Caco-2 (cell line): ENCODE data around the gene NRP2. TPM values are rescaled to one million over a fixed set of nuclear protein-coding genes. Genes with fewer than 3 reads are reported as not detected.

ENCODE experiments used
- BruUV-seq: library from RNA; stranded (reverse); fragments of 400-500 nt; replicated peaks from 2 replicates; lab custom pipeline; 2021; lab: Mats Ljungman, UMichigan
- CTCF ChIA-PET: fragments of 300-600 bp; sonication (Branson Sonifier 250); formaldehyde crosslinking; loops from one replicate; lab custom pipeline; 2022; ENCODE audit warnings: antibody characterized with exemption; lab: Charles Lee
- POLR2A ChIA-PET: fragments of 300-600 bp; sonication (Branson Sonifier 250); formaldehyde crosslinking; loops from one replicate; lab custom pipeline; 2022; ENCODE audit warnings: antibody characterized with exemption; lab: Charles Lee
- DNase-seq, 2 experiments: peaks; one replicate each; pipeline versions ENCODE4 v3.0.0 to v3.0.0-alpha.2; 2020 to 2022
- H3K27me3 ChIP-seq: replicated peaks from 2 replicates; pipeline ENCODE4 v1.6.0; 2011; ENCODE audit warnings: low read length; ENCODE audit not compliant: control insufficient read depth, insufficient read depth
- H3K36me3 ChIP-seq: 2 replicates; pipeline ENCODE4 v1.5.1; 2011; ENCODE audit warnings: low read length; ENCODE audit not compliant: control insufficient read depth, insufficient read depth
- H3K4me1 ChIP-seq: fragments of 250-450 bp; sonication (Bioruptor Pico); 2 replicates; pipeline ENCODE4 v1.5.1; 2020; ENCODE audit warnings: mild to moderate bottlenecking
- H3K4me3 ChIP-seq: 2 replicates; pipeline ENCODE4 v1.5.1; 2011; ENCODE audit warnings: low read depth, mild to moderate bottlenecking, control low read depth, low read length
- H3K9me3 ChIP-seq: fragments of 250-450 bp; sonication (Bioruptor Pico); 2 replicates; pipeline ENCODE4 v1.5.1; 2020; ENCODE audit warnings: mild to moderate bottlenecking, moderate library complexity
- H3K27ac Mint-ChIP-seq: one replicate; pipeline ENCODE4 v1.8.0; 2022; ENCODE audit warnings: mixed read lengths; ENCODE audit not compliant: unreplicated experiment
- H3K27me3 Mint-ChIP-seq: one replicate; pipeline ENCODE4 v1.8.0; 2022; ENCODE audit warnings: mixed read lengths; ENCODE audit not compliant: insufficient read depth, unreplicated experiment
- H3K36me3 Mint-ChIP-seq: one replicate; pipeline ENCODE4 v1.8.0; 2022; ENCODE audit warnings: mild to moderate bottlenecking, mixed read lengths; ENCODE audit not compliant: insufficient read depth, unreplicated experiment
- H3K4me1 Mint-ChIP-seq: one replicate; pipeline ENCODE4 v1.8.0; 2022; ENCODE audit warnings: low read depth, mixed read lengths; ENCODE audit not compliant: unreplicated experiment
- H3K4me3 Mint-ChIP-seq: one replicate; pipeline ENCODE4 v1.8.0; 2022; ENCODE audit warnings: mild to moderate bottlenecking, moderate library complexity, mixed read lengths; ENCODE audit not compliant: unreplicated experiment
- H3K9me3 Mint-ChIP-seq: one replicate; pipeline ENCODE4 v1.8.0; 2022; ENCODE audit warnings: mixed read lengths; ENCODE audit not compliant: unreplicated experiment
- intact Hi-C: fragments of 100-400 bp; cut with micrococcal nuclease; formaldehyde crosslinking; loops from one replicate; pipeline ENCODE4 v1.10.0; 2022; ENCODE audit not compliant: unreplicated experiment
- total RNA-seq: library from RNA; stranded (reverse); gene quantifications from 2 replicates; pipeline ENCODE4 v1.2.3, GENCODE V29; 2022
- TF ChIP-seq, protein P1 (sequence below), 2 experiments: fragments of 200-600 bp in 1 of 2; IDR thresholded peaks; 1 replicate in 1 of 2; 2 replicates in 1 of 2; pipeline versions ENCODE4 v1.5.1 to v1.8.0; 2011 to 2022; ENCODE audit warnings: antibody characterized with exemption in 1 of 2, control low read depth in 1 of 2, inconsistent platforms in 1 of 2, low read depth in 1 of 2, low read length in 1 of 2, mild to moderate bottlenecking in 1 of 2, moderate library complexity in 1 of 2; ENCODE audit not compliant: insufficient read depth in 1 of 2, severe bottlenecking in 1 of 2, unreplicated experiment in 1 of 2

The NRP2 gene
- total RNA-seq, 1 experiment from 2014 or later: 96.9 TPM

DNA sequence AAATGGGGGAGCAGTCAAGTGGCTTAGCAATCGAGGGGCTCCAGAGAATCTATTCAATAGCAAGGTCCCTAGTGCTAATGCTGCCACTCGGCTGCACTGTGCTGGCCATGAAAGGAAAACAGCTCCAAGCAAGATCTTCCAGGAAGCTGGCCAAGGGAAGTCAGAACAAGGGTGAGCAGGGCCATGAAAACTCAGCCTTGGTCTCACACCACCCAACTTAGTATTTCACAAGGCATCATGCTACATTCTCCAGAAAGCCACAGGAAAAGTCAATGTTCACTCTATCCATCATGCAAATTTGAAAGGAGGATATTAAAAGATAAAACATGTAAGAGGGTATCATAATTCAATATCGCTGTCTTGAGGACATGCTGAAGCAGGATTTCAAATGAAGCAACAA is 35.7 kb downstream of the NRP2 start:
- Mint-ChIP-seq H3K36me3 (peaks cover 77% of the 10 kb centered on the region), H3K27me3 (no peaks in the 10 kb centered on the region), H3K4me3 (no peak overlapping the region), H3K27ac (peak overlapping the region; percentile 35), H3K4me1 (peaks cover 54% of the 10 kb centered on the region), H3K9me3 (no peaks in the 10 kb centered on the region)
- intact Hi-C loops: no loop called here
- no peaks in the 10 kb centered on the region for H3K27me3 ChIP-seq
- no peak overlapping the region for H3K4me3 ChIP-seq
- H3K36me3 ChIP-seq: no peaks in the 10 kb centered on the region; the same call in 1 of the 2 replicates
- DNase-seq: no peak
- H3K9me3 ChIP-seq: no peaks in the 10 kb centered on the region
- peaks cover 43% of the 10 kb centered on the region for H3K4me1 ChIP-seq
- ChIA-PET POLR2A (interaction anchor here (0.6 kb wide), 1 partner anchor 265 kb away, joined by 7 read pairs; no protein-coding TSS in a partner anchor), CTCF (no interaction called here)
- TF ChIP-seq, protein P1, sequence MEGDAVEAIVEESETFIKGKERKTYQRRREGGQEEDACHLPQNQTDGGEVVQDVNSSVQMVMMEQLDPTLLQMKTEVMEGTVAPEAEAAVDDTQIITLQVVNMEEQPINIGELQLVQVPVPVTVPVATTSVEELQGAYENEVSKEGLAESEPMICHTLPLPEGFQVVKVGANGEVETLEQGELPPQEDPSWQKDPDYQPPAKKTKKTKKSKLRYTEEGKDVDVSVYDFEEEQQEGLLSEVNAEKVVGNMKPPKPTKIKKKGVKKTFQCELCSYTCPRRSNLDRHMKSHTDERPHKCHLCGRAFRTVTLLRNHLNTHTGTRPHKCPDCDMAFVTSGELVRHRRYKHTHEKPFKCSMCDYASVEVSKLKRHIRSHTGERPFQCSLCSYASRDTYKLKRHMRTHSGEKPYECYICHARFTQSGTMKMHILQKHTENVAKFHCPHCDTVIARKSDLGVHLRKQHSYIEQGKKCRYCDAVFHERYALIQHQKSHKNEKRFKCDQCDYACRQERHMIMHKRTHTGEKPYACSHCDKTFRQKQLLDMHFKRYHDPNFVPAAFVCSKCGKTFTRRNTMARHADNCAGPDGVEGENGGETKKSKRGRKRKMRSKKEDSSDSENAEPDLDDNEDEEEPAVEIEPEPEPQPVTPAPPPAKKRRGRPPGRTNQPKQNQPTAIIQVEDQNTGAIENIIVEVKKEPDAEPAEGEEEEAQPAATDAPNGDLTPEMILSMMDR (IDR thresholded peaks at IDR 0.05; ENCODE audit: insufficient read depth in 1 of 2, low read depth in 1 of 2, low read length in 1 of 2, severe bottlenecking in 1 of 2, unreplicated experiment in 1 of 2): no peak
- BruUV-seq: no TSS peak

DNA sequence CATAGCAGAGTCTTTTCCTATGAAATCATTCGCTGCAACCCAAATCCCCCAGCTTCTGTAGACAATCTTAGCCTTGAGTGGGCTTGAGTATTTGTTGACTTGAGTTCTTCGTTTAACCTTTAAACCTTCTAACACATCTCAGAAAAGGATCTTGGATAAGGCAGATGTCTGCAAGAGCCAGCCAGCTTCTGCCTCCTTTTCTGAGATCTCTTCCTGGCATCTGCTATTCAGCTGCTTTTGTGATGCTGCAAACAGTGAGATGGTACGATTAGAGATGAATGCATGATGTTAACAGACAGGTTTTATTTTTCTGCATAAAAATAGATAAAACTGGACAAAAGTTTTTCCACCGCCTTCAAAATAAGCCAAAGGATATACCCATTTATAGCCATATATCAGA is 37.5 kb downstream of the NRP2 start:
- no peak overlapping the region for H3K4me3 Mint-ChIP-seq
- H3K27me3 Mint-ChIP-seq: no peaks in the 10 kb centered on the region
- Histone ChIP-seq H3K27me3 (no peaks in the 10 kb centered on the region), H3K4me1 (peaks cover 52% of the 10 kb centered on the region), H3K36me3 (no peaks in the 10 kb centered on the region), H3K4me3 (no peak overlapping the region), H3K9me3 (no peaks in the 10 kb centered on the region)
- TF ChIP-seq, protein P1 (IDR thresholded peaks at IDR 0.05; ENCODE audit: insufficient read depth in 1 of 2, low read depth in 1 of 2, low read length in 1 of 2, severe bottlenecking in 1 of 2, unreplicated experiment in 1 of 2): no peak
- H3K27ac Mint-ChIP-seq: no peak overlapping the region
- H3K36me3 Mint-ChIP-seq: peaks cover 84% of the 10 kb centered on the region
- no peak for DNase-seq
- POLR2A ChIA-PET: interaction anchor here (0.6 kb wide), 2 partner anchors 11 to 103 kb away, joined by 3 to 9 read pairs; no protein-coding TSS in a partner anchor
- no peaks in the 10 kb centered on the region for H3K9me3 Mint-ChIP-seq
- BruUV-seq: no TSS peak
- intact Hi-C loops: no loop called here
- CTCF ChIA-PET: no interaction called here
- peaks cover 49% of the 10 kb centered on the region for H3K4me1 Mint-ChIP-seq

DNA sequence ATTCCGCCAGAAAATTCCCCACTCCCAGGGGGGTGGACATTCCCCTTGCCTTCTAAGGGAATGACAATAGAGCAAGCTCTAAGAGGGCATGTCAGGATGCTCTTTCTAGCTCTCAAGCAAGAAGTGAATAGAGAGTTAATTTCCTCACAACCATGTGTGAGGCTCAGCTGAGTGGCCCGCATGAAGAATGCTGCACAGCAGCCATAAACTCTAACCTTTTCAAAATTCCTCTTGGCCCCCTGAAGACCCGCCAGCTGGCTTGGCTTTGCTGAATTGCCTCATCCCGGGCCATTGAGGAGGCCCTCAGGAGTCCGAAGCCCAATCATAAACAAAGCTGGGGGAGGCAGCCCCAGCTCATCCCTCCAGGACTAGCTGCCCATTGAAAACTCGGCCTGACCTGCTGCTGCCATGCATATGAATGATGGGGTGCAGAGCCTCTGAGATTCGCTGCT is 38.2 kb downstream of the NRP2 start:
- Histone ChIP-seq H3K4me1 (peaks cover 52% of the 10 kb centered on the region), H3K27me3 (no peaks in the 10 kb centered on the region), H3K4me3 (no peak overlapping the region), H3K9me3 (no peaks in the 10 kb centered on the region), H3K36me3 (no peaks in the 10 kb centered on the region)
- Mint-ChIP-seq H3K27ac (no peak overlapping the region), H3K4me3 (no peak overlapping the region), H3K9me3 (no peaks in the 10 kb centered on the region), H3K36me3 (peaks cover 87% of the 10 kb centered on the region), H3K4me1 (peaks cover 49% of the 10 kb centered on the region), H3K27me3 (no peaks in the 10 kb centered on the region)
- TF ChIP-seq, protein P1 (IDR thresholded peaks at IDR 0.05; ENCODE audit: insufficient read depth in 1 of 2, low read depth in 1 of 2, low read length in 1 of 2, severe bottlenecking in 1 of 2, unreplicated experiment in 1 of 2): no peak
- ChIA-PET POLR2A (interaction anchor here (0.6 kb wide), 1 partner anchor 104 kb away, joined by 9 read pairs; no protein-coding TSS in a partner anchor), CTCF (no interaction called here)
- no peak for DNase-seq
- intact Hi-C loops: no loop called here
- no TSS peak for BruUV-seq
